ENCODE data around the gene CARHSP1.

Gene CARHSP1

DNA sequence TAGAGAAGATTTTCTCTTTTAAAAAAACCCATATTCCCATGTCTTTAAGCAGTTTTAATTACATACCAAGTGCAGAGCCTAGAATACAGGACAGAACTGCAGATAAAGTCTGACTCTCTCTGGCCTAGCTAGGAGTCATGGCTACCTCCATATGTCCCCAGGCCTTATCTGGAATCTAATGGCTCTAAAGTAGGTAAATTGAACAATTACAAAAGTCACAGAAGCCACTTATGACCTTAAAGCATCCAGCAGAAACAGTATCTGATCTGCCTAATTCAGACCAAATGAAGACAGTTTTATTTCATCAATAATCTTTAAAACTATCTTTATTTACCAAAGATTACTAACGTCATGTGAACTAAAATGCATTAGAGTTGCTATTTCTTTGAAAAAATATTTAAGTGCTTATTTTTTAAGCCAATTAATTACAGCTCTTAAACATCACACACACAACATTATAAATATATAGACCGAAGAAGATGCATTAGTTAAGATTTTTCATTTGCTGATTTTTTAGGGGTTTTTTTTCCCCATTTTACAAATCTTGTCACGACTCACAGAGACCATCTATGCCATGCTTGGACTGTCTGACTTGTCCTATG lies 42.4 kb downstream of the CARHSP1 start:
- no peak for DNase-seq (ENCODE audit: low spot score)
- Mint-ChIP-seq H3K27me3 (ENCODE audit: low read depth) (no peaks in the 10 kb centered on the region), H3K4me1 (ENCODE audit: low read depth) (peaks cover 10% of the 10 kb centered on the region), H3K27ac (no peak overlapping the region), H3K4me3 (no peak overlapping the region), H3K36me3 (ENCODE audit: low read depth) (peaks cover 55% of the 10 kb centered on the region), H3K9me3 (no peaks in the 10 kb centered on the region)

DNA sequence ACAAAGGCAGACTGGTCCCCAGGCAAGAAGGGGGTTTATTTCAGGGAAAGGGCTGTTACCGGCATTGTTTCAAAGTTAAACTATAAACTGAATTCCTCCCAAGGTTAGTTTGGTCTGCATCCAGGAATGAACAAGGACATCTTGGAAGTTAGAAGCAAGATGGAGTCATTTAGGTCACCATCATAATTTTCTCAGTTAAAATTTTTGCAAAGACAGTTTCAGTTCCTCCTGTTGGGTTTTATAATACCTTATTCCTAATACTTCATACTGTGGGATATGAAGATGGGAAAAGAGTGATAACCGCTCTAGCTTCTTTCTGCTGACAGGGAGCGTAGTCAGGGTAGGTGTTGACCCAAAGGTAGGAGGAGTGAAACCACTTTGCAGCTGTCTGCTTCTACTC lies 46.4 kb downstream of the CARHSP1 start:
- H3K27me3 Mint-ChIP-seq (ENCODE audit: low read depth) = no peaks in the 10 kb centered on the region
- H3K36me3 Mint-ChIP-seq (ENCODE audit: low read depth) = peaks cover 58% of the 10 kb centered on the region
- no peaks in the 10 kb centered on the region for H3K9me3 Mint-ChIP-seq
- peak overlapping the region; percentile 29 for H3K27ac Mint-ChIP-seq
- H3K4me3 Mint-ChIP-seq = no peak overlapping the region
- H3K4me1 Mint-ChIP-seq (ENCODE audit: low read depth) = peaks cover 21% of the 10 kb centered on the region
- DNase-seq (ENCODE audit: low spot score) = no peak

DNA sequence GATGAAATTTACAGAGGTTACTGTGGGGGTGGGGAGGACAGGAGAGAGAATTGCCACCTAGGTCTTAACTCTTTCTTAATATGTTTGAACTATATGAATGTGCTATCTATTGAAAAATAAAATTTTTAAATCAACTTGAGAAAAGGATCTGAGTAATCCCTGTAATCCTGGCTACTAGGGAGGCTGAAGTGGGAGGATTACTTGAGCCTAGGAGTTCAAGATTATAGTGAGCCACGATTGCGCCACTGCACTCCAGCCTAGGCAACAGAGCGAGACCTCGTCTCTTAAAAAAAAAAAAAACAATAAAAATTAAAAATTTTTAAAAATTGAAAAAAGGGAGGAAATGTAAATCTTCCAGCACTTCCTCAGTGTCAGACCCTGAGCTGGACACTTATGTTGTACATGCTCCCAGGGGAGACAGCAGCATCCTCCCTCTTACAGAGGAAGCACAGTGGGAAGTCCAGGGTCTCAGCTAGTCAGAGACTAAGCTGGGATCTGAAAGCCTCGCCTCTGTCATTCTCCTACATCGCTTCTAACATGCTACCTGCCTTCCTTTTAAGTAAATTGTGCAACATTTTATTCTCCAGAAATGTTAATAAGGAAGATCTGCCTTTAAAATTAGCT lies 49.3 kb downstream of the CARHSP1 start:
- Mint-ChIP-seq H3K27me3 (ENCODE audit: low read depth) (no peaks in the 10 kb centered on the region), H3K36me3 (ENCODE audit: low read depth) (peaks cover 68% of the 10 kb centered on the region), H3K4me3 (no peak overlapping the region), H3K9me3 (no peaks in the 10 kb centered on the region), H3K27ac (no peak overlapping the region), H3K4me1 (ENCODE audit: low read depth) (peaks cover 31% of the 10 kb centered on the region)
- DNase-seq (ENCODE audit: low spot score) = no peak

GRCh38 chr16:8818504-8819270 lies 50.1 kb downstream of the CARHSP1 start:
- Mint-ChIP-seq H3K27me3 (ENCODE audit: low read depth) (no peaks in the 10 kb centered on the region), H3K4me1 (ENCODE audit: low read depth) (peaks cover 31% of the 10 kb centered on the region), H3K27ac (no peak overlapping the region), H3K9me3 (no peaks in the 10 kb centered on the region), H3K4me3 (no peak overlapping the region), H3K36me3 (ENCODE audit: low read depth) (peaks cover 66% of the 10 kb centered on the region)
- no peak for DNase-seq (ENCODE audit: low spot score)

- H3K27me3 Mint-ChIP-seq (ENCODE audit: low read depth) = no peaks in the 10 kb centered on the region
- peak overlapping the region; percentile 66 for H3K4me3 Mint-ChIP-seq
- peak overlapping the region; percentile 88 for H3K27ac Mint-ChIP-seq
- no peak for DNase-seq (ENCODE audit: low spot score)
- H3K9me3 Mint-ChIP-seq = no peaks in the 10 kb centered on the region
- peaks cover 25% of the 10 kb centered on the region for H3K4me1 Mint-ChIP-seq (ENCODE audit: low read depth)
- H3K36me3 Mint-ChIP-seq (ENCODE audit: low read depth) = peaks cover 66% of the 10 kb centered on the region
Measured at GRCh38 chr16:8816967-8817655, 51.7 kb downstream of the CARHSP1 start.

GRCh38 chr16:8814095-8814806 lies 54.6 kb downstream of the CARHSP1 start:
- no peaks in the 10 kb centered on the region for H3K9me3 Mint-ChIP-seq
- H3K27ac Mint-ChIP-seq = no peak overlapping the region
- DNase-seq (ENCODE audit: low spot score) = no peak

GRCh38 chr16:8812162-8812843 lies 56.5 kb downstream of the CARHSP1 start:
- peaks cover 9% of the 10 kb centered on the region for H3K4me1 Mint-ChIP-seq (ENCODE audit: low read depth)
- DNase-seq (ENCODE audit: low spot score) = no peak
- H3K27me3 Mint-ChIP-seq (ENCODE audit: low read depth) = no peaks in the 10 kb centered on the region
- no peaks in the 10 kb centered on the region for H3K9me3 Mint-ChIP-seq
- H3K27ac Mint-ChIP-seq = no peak overlapping the region
- H3K4me3 Mint-ChIP-seq = no peak overlapping the region
- peaks cover 69% of the 10 kb centered on the region for H3K36me3 Mint-ChIP-seq (ENCODE audit: low read depth)

More at GRCh38 chr16:8814095-8814806, 54.6 kb downstream of the CARHSP1 start:
- Mint-ChIP-seq H3K27me3 (ENCODE audit: low read depth) (no peaks in the 10 kb centered on the region), H3K4me1 (ENCODE audit: low read depth) (peaks cover 21% of the 10 kb centered on the region), H3K36me3 (ENCODE audit: low read depth) (peaks cover 66% of the 10 kb centered on the region), H3K4me3 (no peak overlapping the region)

- no peaks in the 10 kb centered on the region for H3K4me1 Mint-ChIP-seq (ENCODE audit: low read depth)
- H3K27me3 Mint-ChIP-seq (ENCODE audit: low read depth) = no peaks in the 10 kb centered on the region
- DNase-seq (ENCODE audit: low spot score) = no peak
- no peak overlapping the region for H3K27ac Mint-ChIP-seq
- H3K36me3 Mint-ChIP-seq (ENCODE audit: low read depth) = peaks cover 67% of the 10 kb centered on the region
- no peaks in the 10 kb centered on the region for H3K9me3 Mint-ChIP-seq
- H3K4me3 Mint-ChIP-seq = no peak overlapping the region
Measured at GRCh38 chr16:8808613-8809353, 60.0 kb downstream of the CARHSP1 start.

DNA sequence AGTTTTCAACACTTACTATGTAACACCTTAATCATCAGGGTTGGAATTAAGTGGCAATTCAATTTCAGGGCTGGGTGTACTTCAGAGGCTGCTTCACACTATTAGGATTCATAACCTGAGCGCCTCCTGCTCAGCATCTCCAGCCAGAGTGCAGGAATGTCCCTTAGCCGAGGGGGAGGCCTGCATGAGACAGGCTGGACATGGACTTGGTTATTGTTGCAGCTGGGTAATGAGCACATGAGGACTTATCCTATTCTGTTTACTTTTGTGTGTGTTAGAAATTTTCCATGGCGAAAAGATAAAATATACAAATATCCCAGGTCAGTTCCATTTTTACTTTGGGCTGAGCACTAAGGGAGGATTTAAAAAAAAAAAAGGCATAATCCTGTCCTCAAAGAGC lies 60.8 kb downstream of the CARHSP1 start:
- H3K36me3 Mint-ChIP-seq (ENCODE audit: low read depth) = peaks cover 66% of the 10 kb centered on the region
- no peak overlapping the region for H3K27ac Mint-ChIP-seq
- no peak for DNase-seq (ENCODE audit: low spot score)
- no peaks in the 10 kb centered on the region for H3K27me3 Mint-ChIP-seq (ENCODE audit: low read depth)
- H3K4me1 Mint-ChIP-seq (ENCODE audit: low read depth) = no peaks in the 10 kb centered on the region
- H3K9me3 Mint-ChIP-seq = no peaks in the 10 kb centered on the region
- no peak overlapping the region for H3K4me3 Mint-ChIP-seq

DNA sequence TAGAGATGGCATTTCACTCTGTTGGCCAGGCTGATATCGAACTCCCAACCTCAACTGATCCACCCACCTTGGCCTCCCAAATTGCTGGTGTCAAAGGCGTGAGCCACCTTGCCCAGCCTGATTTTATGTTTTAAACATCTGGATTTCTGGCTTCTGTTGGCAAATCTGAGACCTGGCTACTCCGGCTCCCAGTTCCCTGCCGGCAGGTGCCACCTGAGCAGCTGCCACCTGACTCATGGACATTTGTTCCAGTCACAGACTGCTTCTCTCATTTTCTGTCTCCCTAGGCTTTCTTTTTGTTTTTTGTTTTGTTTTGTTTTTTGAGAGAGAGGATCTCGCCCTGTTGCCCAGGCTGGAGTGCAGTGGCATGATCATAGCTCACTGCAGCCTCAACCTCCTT lies 61.6 kb downstream of the CARHSP1 start:
- no peaks in the 10 kb centered on the region for H3K4me1 Mint-ChIP-seq (ENCODE audit: low read depth)
- no peak overlapping the region for H3K27ac Mint-ChIP-seq
- no peak for DNase-seq (ENCODE audit: low spot score)
- H3K27me3 Mint-ChIP-seq (ENCODE audit: low read depth) = no peaks in the 10 kb centered on the region
- H3K9me3 Mint-ChIP-seq = no peaks in the 10 kb centered on the region
- no peak overlapping the region for H3K4me3 Mint-ChIP-seq
- H3K36me3 Mint-ChIP-seq (ENCODE audit: low read depth) = peaks cover 66% of the 10 kb centered on the region

GRCh38 chr16:8806272-8806983 lies 62.4 kb downstream of the CARHSP1 start:
- Mint-ChIP-seq H3K36me3 (ENCODE audit: low read depth) (peaks cover 69% of the 10 kb centered on the region), H3K4me1 (ENCODE audit: low read depth) (no peaks in the 10 kb centered on the region), H3K9me3 (no peaks in the 10 kb centered on the region), H3K27me3 (ENCODE audit: low read depth) (no peaks in the 10 kb centered on the region), H3K27ac (no peak overlapping the region), H3K4me3 (no peak overlapping the region)
- no peak for DNase-seq (ENCODE audit: low spot score)

DNA sequence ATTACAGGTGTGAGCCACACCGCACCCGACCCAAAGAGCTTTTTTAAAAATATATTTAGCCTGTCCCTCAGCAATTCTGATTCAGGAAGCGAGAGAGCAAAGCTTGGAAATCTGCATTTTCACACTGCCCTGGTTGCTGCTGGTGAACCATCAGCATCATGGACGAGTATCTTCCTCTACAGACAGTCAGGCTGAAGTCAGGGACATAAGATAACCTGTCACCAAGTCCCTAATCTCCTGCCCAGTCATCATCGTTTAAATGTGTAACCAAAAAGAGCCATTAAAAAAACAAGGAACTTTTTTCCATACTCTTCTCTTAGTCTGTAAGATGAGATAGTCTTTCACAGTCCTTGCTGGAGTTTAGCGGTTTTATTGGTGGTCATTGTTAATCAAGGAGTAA lies 64.5 kb downstream of the CARHSP1 start:
- Mint-ChIP-seq H3K9me3 (no peaks in the 10 kb centered on the region), H3K36me3 (ENCODE audit: low read depth) (peaks cover 58% of the 10 kb centered on the region), H3K27ac (no peak overlapping the region), H3K4me3 (no peak overlapping the region), H3K27me3 (ENCODE audit: low read depth) (no peaks in the 10 kb centered on the region), H3K4me1 (ENCODE audit: low read depth) (peaks cover 2% of the 10 kb centered on the region)
- DNase-seq (ENCODE audit: low spot score) = no peak

All from T-helper 2 cell treated with Interferon-gamma antibody and Interleukin-4, amounts not matched to agents 5 μg/mL and 100 μg/mL, for 36 hours (primary cell).